T-helper 1 cell treated with Interleukin-12 subunit alpha and Interleukin-12 subunit beta and Interleukin-4 antibody, amounts not matched to agents 30 μg/mL and 1 μg/mL, for 36 hours (primary cell): ENCODE data around the gene MYO7B.
A peak's percentile ranks its signal among the peaks of the same experiment; 100 is the strongest.

Experiments used
- H3K27ac Mint-ChIP-seq: one replicate; pipeline ENCODE4 v1.8.0; 2021; ENCODE audit warnings: mild to moderate bottlenecking, mixed read lengths
- H3K27me3 Mint-ChIP-seq: one replicate; pipeline ENCODE4 v1.8.0; 2021; ENCODE audit warnings: low read depth, mixed read lengths
- H3K36me3 Mint-ChIP-seq: one replicate; pipeline ENCODE4 v1.8.0; 2021; ENCODE audit warnings: low read depth, mixed read lengths
- H3K4me1 Mint-ChIP-seq: one replicate; pipeline ENCODE4 v1.8.0; 2021; ENCODE audit warnings: low read depth, mixed read lengths
- H3K4me3 Mint-ChIP-seq: one replicate; pipeline ENCODE4 v1.8.0; 2021; ENCODE audit warnings: mild to moderate bottlenecking, moderate library complexity, mixed read lengths
- H3K9me3 Mint-ChIP-seq: one replicate; pipeline ENCODE4 v1.8.0; 2021; ENCODE audit warnings: mixed read lengths

MYO7B gene

DNA sequence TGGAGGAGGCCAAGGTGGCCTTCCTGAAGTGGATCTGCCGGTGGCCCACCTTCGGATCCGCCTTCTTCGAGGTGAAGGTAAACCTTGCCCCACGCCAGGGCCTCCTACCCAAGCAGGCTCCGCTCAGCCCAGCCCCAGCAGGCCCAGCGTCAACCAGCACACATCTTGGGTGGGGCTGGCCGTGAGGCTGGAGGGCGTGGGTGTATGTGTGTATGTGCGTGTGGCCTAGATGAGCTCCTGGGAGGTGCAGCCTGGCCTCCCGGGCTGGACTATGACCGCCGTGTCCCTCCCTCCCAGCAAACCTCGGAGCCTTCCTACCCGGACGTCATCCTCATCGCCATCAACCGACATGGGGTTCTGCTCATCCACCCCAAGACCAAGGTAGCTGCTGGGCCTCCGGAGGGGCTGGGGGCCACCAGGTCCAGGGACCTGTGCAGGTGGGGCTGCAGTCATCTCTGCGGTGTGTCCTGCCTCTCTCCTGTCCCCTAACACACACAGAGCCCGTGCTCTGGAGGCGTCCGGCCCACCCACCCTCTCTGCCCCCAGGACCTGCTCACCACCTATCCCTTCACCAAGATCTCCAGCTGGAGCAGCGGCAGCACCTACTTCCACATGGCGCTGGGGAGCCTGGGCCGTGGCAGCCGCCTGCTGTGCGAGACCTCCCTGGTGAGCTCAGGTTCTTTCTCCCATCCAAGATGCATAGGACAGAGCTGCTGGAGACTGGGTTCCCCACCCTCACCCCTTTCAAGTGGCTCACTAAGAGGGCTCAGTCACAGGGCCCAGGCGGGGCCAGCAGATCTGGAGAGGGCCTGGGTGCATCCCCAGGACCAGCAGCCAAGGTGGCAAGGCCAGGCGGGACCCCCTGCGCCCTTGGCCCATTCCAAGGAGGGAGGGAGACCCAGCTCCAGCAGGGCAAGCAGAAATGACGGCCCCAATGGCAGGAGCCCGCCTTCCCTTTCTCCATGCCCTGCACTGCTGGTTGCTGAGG, 101.1 kb downstream of the MYO7B start:
- Mint-ChIP-seq H3K4me1 (peaks cover 15% of the 10 kb centered on the region), H3K9me3 (no peaks in the 10 kb centered on the region), H3K4me3 (no peak overlapping the region), H3K36me3 (no peaks in the 10 kb centered on the region), H3K27me3 (no peaks in the 10 kb centered on the region), H3K27ac (no peak overlapping the region)

GRCh38 chr2:127637236-127637630, 101.8 kb downstream of the MYO7B start:
- Mint-ChIP-seq H3K27ac (no peak overlapping the region), H3K36me3 (no peaks in the 10 kb centered on the region), H3K9me3 (no peaks in the 10 kb centered on the region), H3K4me1 (peaks cover 15% of the 10 kb centered on the region), H3K4me3 (no peak overlapping the region), H3K27me3 (no peaks in the 10 kb centered on the region)

DNA sequence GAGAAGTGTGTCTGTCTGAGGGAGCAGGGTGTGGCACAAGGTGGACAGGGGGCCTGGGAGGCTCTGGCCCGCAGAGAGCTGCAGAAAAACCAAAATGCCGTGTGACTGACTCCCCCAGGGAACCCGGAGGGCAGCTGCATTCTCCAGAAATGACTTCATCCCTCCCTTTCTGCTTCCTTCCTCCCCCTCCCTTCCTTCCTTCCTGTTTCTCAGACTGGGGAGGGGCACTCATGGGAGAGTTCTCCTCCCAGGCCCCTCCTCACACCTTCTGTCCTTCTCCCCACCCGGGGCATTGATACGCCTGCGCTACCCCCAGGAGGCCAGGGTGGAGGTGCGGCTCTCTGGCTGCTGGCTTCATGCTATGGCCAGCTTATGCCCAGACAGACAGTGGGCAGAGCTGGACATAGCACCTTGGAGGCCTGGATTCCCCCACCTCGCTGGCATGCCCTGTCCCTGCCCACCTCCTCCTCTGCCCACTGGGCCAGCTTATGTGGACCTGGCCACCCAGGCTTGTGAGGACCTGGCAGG, 102.3 kb downstream of the MYO7B start:
- H3K36me3 Mint-ChIP-seq, result no peaks in the 10 kb centered on the region
- no peaks in the 10 kb centered on the region for H3K9me3 Mint-ChIP-seq
- H3K4me3 Mint-ChIP-seq, result peak overlapping the region; percentile 15
- peak overlapping the region; percentile 73 for H3K27ac Mint-ChIP-seq
- H3K4me1 Mint-ChIP-seq, result peaks cover 15% of the 10 kb centered on the region
- no peaks in the 10 kb centered on the region for H3K27me3 Mint-ChIP-seq

DNA sequence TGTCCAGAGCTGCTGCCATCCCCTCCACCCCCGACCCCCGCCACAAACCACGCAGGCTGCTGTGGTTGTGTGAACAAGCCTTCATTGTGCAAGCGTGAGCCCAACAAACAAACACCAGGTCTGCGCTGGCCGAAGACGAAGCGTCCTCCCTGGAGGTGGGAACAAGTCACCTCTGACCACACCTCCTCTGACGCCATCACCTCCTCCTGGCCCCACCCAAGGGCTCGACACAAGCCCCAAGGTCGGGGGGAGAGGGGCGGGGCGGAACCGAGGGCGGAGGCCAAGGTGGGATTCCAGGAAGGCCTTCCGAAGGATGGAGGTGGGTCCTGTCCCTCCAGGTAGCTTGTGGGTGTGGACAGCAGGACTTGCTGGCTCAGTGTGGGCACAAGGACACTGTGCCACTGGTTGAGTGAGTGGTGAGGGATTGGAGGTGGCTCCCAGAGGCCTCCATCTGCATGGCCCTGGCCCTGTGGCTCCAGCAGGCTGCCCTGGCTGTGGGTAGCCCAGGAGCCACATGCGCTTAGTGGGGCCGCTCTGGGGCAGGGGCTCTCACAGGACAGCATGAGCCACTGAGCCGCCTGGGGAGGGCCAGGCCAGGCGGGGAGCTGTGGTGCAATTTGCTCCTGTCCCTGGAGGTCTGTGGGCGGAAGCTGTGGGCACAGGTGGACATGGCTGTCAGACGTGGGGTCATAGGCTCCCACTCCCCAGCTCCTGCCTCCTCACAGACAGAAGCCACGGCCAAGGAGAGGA, 103.1 kb downstream of the MYO7B start:
- Mint-ChIP-seq H3K4me1 (peaks cover 15% of the 10 kb centered on the region), H3K27me3 (no peaks in the 10 kb centered on the region), H3K9me3 (no peaks in the 10 kb centered on the region), H3K4me3 (no peak overlapping the region), H3K27ac (no peak overlapping the region), H3K36me3 (no peaks in the 10 kb centered on the region)

DNA sequence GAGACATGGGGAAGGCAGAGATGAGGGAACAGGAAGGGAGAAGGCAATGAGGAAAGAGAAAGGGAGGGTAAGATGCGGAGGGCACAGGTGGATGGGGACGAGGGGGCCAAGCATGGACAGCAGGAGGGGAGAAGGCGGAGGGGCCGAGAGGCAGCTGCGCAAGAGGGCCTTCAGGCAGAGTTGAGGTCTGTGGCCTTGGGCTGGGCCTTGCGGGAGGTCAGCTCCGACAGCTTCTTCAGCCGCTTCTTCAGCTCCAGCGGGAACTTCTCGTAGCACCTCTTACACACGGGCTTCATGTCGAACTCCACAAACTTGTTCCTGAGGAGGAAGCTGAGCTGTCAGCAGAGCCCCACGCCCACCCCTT, 103.6 kb downstream of the MYO7B start:
- Mint-ChIP-seq H3K27me3 (no peaks in the 10 kb centered on the region), H3K27ac (no peak overlapping the region), H3K4me1 (peaks cover 15% of the 10 kb centered on the region), H3K4me3 (no peak overlapping the region), H3K9me3 (no peaks in the 10 kb centered on the region), H3K36me3 (no peaks in the 10 kb centered on the region)

- no peaks in the 10 kb centered on the region for H3K9me3 Mint-ChIP-seq
- H3K27ac Mint-ChIP-seq, result peak overlapping the region; percentile 65
- H3K27me3 Mint-ChIP-seq, result no peaks in the 10 kb centered on the region
- H3K4me3 Mint-ChIP-seq, result peak overlapping the region; percentile 42
- H3K36me3 Mint-ChIP-seq, result no peaks in the 10 kb centered on the region
- H3K4me1 Mint-ChIP-seq, result peaks cover 15% of the 10 kb centered on the region
Observed at GRCh38 chr2:127640082-127641072, 104.9 kb downstream of the MYO7B start.

DNA sequence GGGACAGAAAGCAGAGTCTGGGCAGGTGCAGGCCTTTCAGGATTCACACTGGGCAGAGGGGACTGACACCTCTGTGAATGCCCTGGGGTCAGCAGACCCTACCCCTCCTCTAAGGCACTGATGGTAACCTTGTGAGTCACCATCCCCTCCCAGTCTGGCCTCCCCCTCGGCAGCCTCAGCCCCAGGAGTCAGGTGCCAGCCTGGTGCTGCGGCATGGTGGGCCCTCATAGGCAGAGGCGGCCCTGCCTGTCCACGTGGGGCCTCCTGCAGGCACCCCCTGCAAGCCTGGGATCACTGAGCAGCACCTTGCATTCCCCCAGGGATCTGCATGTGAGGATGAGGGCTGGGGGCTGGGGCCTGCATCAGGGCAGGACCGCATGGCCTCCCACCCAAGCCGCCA, 105.7 kb downstream of the MYO7B start:
- Mint-ChIP-seq H3K4me3 (no peak overlapping the region), H3K27me3 (no peaks in the 10 kb centered on the region), H3K27ac (no peak overlapping the region), H3K9me3 (no peaks in the 10 kb centered on the region), H3K36me3 (no peaks in the 10 kb centered on the region), H3K4me1 (peaks cover 15% of the 10 kb centered on the region)

GRCh38 chr2:127641846-127642507, 106.5 kb downstream of the MYO7B start:
- H3K9me3 Mint-ChIP-seq, result no peaks in the 10 kb centered on the region
- no peak overlapping the region for H3K27ac Mint-ChIP-seq
- peak overlapping the region; percentile 17 for H3K4me3 Mint-ChIP-seq
- no peaks in the 10 kb centered on the region for H3K36me3 Mint-ChIP-seq
- H3K27me3 Mint-ChIP-seq, result no peaks in the 10 kb centered on the region
- peaks cover 13% of the 10 kb centered on the region for H3K4me1 Mint-ChIP-seq

- Mint-ChIP-seq H3K9me3 (no peaks in the 10 kb centered on the region), H3K36me3 (no peaks in the 10 kb centered on the region), H3K27ac (no peak overlapping the region), H3K27me3 (no peaks in the 10 kb centered on the region), H3K4me3 (no peak overlapping the region), H3K4me1 (peaks cover 9% of the 10 kb centered on the region)
Observed at GRCh38 chr2:127642706-127643438, 107.4 kb downstream of the MYO7B start.

DNA sequence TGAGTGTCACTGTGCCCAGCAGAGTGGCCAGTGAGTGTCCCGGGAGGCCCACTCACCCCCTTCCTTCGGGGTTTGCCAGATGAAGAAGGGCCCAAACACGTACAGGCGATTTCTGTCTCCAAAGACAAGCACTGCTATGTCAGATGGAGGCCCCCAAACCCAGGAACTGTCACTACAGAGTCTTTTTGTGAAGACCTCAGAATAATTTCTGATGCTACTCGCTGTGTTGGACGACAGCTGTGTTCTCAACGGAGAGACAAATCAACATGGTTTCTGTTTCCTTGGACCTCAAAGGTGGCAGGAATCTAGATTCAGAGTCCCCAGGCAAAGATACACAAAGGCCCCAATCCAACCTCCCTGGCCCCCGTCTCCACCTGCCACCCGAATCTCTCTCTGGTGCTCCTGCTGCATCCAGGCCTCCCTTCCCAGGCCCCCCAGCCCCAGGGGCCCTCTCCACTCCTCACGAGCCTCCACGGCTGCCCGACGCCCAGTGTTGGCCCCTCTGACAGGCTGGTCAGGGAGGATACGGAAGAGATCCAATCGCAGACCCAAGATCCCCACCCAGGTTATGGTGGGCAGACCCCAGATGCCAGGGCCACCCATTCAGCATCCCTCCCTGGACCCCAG, 108.1 kb downstream of the MYO7B start:
- H3K27me3 Mint-ChIP-seq, result no peaks in the 10 kb centered on the region
- no peaks in the 10 kb centered on the region for H3K36me3 Mint-ChIP-seq
- H3K4me3 Mint-ChIP-seq, result no peak overlapping the region
- peaks cover 5% of the 10 kb centered on the region for H3K4me1 Mint-ChIP-seq
- H3K9me3 Mint-ChIP-seq, result no peaks in the 10 kb centered on the region
- no peak overlapping the region for H3K27ac Mint-ChIP-seq

DNA sequence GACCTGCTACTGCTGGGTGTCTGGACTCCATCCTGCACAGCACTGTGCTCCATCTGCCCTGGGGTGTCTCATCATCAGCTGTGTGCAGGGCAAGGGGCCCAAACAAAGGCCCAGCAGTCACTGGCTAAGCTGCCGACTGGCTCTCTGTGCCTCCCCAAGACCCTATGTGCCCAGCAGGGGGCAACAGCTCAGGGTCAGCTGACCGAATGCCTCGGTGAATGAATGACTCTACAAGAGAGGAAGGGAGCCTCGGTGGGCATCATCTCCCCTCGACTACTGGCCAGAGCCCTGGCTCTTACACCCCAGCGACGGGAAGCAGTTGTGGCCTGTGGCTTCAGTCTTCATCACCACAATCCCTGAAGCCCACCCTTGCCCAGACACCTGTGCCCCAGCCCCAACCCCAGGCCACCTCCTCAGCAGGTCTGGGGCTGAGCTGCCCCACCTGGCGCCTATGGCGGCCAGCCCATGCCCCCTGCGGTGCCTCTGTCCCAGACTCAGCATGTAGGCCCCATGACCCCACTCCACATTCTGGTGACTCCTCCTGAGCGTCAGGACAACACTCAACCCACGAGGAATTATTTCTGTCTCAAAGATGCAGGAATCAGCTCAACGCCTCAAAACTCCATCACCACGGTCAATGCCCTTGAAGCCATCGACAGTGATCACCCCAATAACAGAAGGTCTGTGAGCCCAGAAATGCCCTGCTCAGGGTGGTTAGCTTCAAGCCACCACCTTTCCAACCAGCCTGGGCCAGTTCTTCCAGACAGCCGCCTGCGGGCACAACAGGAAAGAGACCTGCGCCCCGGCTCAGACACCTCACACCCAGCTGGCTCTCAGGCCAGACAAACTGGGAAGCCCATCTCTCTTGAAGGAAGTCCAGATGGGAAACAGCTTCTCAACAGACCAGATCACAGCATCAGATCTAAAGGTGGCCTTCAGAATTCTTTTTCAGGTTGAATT, 108.9 kb downstream of the MYO7B start:
- Mint-ChIP-seq H3K9me3 (no peaks in the 10 kb centered on the region), H3K4me3 (no peak overlapping the region), H3K36me3 (no peaks in the 10 kb centered on the region), H3K27ac (no peak overlapping the region), H3K27me3 (no peaks in the 10 kb centered on the region), H3K4me1 (peaks cover 6% of the 10 kb centered on the region)

DNA sequence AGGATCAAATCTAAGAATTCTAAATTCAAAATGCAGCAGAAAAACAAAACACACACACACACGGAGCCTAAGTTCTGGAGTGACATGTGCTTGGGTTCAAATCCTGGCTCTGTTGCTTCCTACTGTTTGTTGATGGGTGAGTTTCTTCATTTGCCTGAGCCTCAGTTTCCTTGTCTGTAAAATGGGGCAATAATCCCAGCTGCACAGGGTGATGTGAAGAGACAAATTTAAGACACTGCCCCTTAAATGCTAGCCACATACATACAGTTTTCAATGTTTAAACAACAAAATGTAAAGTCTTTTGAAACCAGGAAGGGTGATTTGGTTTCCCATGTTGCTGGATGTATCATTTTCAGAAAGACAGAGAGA, 109.5 kb downstream of the MYO7B start:
- Mint-ChIP-seq H3K36me3 (no peaks in the 10 kb centered on the region), H3K9me3 (no peaks in the 10 kb centered on the region), H3K4me1 (peaks cover 5% of the 10 kb centered on the region), H3K27me3 (no peaks in the 10 kb centered on the region), H3K4me3 (no peak overlapping the region), H3K27ac (no peak overlapping the region)
